CD4-positive, alpha-beta T cell (primary cell): ENCODE measurements around the gene NR1I3. TPM values are rescaled to one million over a fixed set of nuclear protein-coding genes. Genes with fewer than 3 reads are reported as not detected.

ENCODE experiments used
- ATAC-seq: fragments of 200-7000 bp; cut with Tn5 transposase; one replicate; pipeline ENCODE4 v1.10.0; 2022; ENCODE audit warnings: mild to moderate bottlenecking; ENCODE audit not compliant: poor library complexity
- CTCF ChIA-PET: fragments of 350-600 bp; sonication (Branson Sonifier 250); formaldehyde crosslinking; loops from one replicate; lab custom pipeline; 2021; ENCODE audit warnings: antibody characterized with exemption, inconsistent platforms; lab: Charles Lee
- POLR2A ChIA-PET: fragments of 350-600 bp; sonication (Branson Sonifier 250); formaldehyde crosslinking; loops from one replicate; lab custom pipeline; 2021; ENCODE audit warnings: antibody characterized with exemption, inconsistent platforms; lab: Charles Lee
- DNase-seq, 14 experiments: peaks; one replicate each; pipeline ENCODE4 v3.0.0-alpha.2; 2013 to 2020; ENCODE audit warnings: mixed read lengths in 2 of 14
- H3K27ac ChIP-seq, 2 donors: one replicate each; pipeline versions ENCODE4 v1.5.1 to v1.7.0; 2013; ENCODE audit warnings: low read length in 2 of 2, low read depth in 1 of 2, mild to moderate bottlenecking in 1 of 2
- H3K27me3 ChIP-seq, 2 experiments: 1 replicate in 1 of 2; 2 replicates in 1 of 2; pipeline versions ENCODE4 v1.6.1 to v1.7.0; 2013; ENCODE audit warnings: low read length in 2 of 2, control low read depth in 1 of 2, mild to moderate bottlenecking in 1 of 2, moderate library complexity in 1 of 2; ENCODE audit not compliant: insufficient read depth in 2 of 2, control insufficient read depth in 1 of 2
- H3K36me3 ChIP-seq: one replicate; pipeline ENCODE4 v1.6.1; 2013; ENCODE audit warnings: low read length, control low read depth; ENCODE audit not compliant: insufficient read depth
- H3K4me1 ChIP-seq: one replicate; pipeline ENCODE4 v1.6.1; 2013; ENCODE audit warnings: low read length, control low read depth; ENCODE audit not compliant: insufficient read depth
- H3K4me3 ChIP-seq: one replicate; pipeline ENCODE4 v1.5.1; 2013; ENCODE audit warnings: mild to moderate bottlenecking, low read length, moderate library complexity
- H3K9me3 ChIP-seq, 2 experiments: 1 replicate in 1 of 2; 2 replicates in 1 of 2; pipeline versions ENCODE4 v1.6.1 to v1.7.0; 2013; ENCODE audit warnings: low read length in 2 of 2, mild to moderate bottlenecking in 2 of 2, control low read depth in 1 of 2, moderate library complexity in 1 of 2; ENCODE audit not compliant: control insufficient read depth in 1 of 2, insufficient read depth in 1 of 2
- H3K27ac Mint-ChIP-seq: one replicate; pipeline ENCODE4 v1.8.0; 2020; ENCODE audit warnings: mixed read lengths
- H3K27me3 Mint-ChIP-seq: one replicate; pipeline ENCODE4 v1.8.0; 2021; ENCODE audit warnings: mixed read lengths
- H3K36me3 Mint-ChIP-seq: one replicate; pipeline ENCODE4 v1.8.0; 2021; ENCODE audit warnings: low read depth, mixed read lengths
- H3K4me1 Mint-ChIP-seq: one replicate; pipeline ENCODE4 v1.8.0; 2021; ENCODE audit warnings: low read depth, mixed read lengths
- H3K4me3 Mint-ChIP-seq: one replicate; pipeline ENCODE4 v1.8.0; 2020; ENCODE audit warnings: mild to moderate bottlenecking, mixed read lengths
- H3K9me3 Mint-ChIP-seq: one replicate; pipeline ENCODE4 v1.8.0; 2020; ENCODE audit warnings: mixed read lengths
- CTCF ChIP-seq: fragments of 200-600 bp; IDR thresholded peaks from one replicate; pipeline ENCODE4 v1.8.0; 2022; ENCODE audit warnings: antibody characterized with exemption, mild to moderate bottlenecking
- intact Hi-C, 2 experiments: fragments of 100-400 bp; cut with DNase I in 1 of 2; cut with micrococcal nuclease in 1 of 2; formaldehyde crosslinking; loops; one replicate each; pipeline versions ENCODE4 v1.15.1 to v1.9.0; 2023 to 2025; cut with DNase I, micrococcal nuclease
- total RNA-seq, 174 experiments: library from RNA in 2 of 174; stranded (reverse) in 2 of 174; gene quantifications; one replicate each; pipeline ENCODE4 v1.2.3 and lab custom pipeline; 2021 to 2026

NR1I3 gene
- total RNA-seq, 2 experiments from 2014 or later: not detected

- H3K4me1 ChIP-seq: peaks cover 86% of the 10 kb centered on the region
- peaks cover 69% of the 10 kb centered on the region for H3K4me1 Mint-ChIP-seq
- TF ChIP-seq CTCF: no peak
- ATAC-seq (no peak), DNase-seq (no peak)
- H3K9me3 ChIP-seq: no peaks in the 10 kb centered on the region
- H3K27ac ChIP-seq: no peak overlapping the region
- no peaks in the 10 kb centered on the region for H3K27me3 ChIP-seq
- no peaks in the 10 kb centered on the region for H3K27me3 Mint-ChIP-seq
- H3K36me3 Mint-ChIP-seq: no peaks in the 10 kb centered on the region
- intact Hi-C loops: no loop called here
- no peak overlapping the region for H3K4me3 Mint-ChIP-seq
- ChIA-PET CTCF (interaction anchor here (0.6 kb wide), 1 partner anchor 145 kb away, joined by 3 read pairs; no protein-coding TSS in a partner anchor), POLR2A (interaction anchor here (0.7 to 6.0 kb wide), 3 partner anchors 13 to 37 kb away, joined by 3 to 59 read pairs (median 4); partner anchors contain the start of genes NDUFS2, PPOX and TOMM40L)
- H3K27ac Mint-ChIP-seq: peak overlapping the region; percentile 37
- H3K4me3 ChIP-seq: no peak overlapping the region
- H3K9me3 Mint-ChIP-seq: no peaks in the 10 kb centered on the region
- no peaks in the 10 kb centered on the region for H3K36me3 ChIP-seq
These were observed 49.0 kb downstream of the NR1I3 start for GRCh38 chr1:161189036-161189435.

DNA sequence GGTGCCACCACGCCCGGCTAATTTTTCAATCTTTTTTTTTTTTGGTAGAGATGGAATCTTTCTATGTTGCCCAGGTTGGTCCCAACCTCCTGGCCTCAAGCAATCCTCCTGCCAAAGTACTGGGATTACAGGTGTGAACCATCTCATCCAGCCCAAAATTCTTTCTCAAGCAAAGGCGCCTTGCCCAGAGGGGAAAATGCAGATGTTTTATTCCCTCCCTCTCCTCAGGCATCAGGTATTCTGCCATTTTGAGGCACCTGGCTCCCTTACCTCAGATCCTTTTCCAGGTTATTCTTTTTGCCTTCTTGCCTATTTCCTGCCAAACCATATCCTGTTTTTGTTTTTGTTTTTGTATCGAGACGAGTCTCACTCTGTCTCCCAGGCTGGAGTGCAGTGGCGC is 49.6 kb downstream of the NR1I3 start:
- Mint-ChIP-seq H3K4me3 (no peak overlapping the region), H3K27ac (peak overlapping the region; percentile 37), H3K4me1 (peaks cover 74% of the 10 kb centered on the region), H3K9me3 (no peaks in the 10 kb centered on the region), H3K27me3 (no peaks in the 10 kb centered on the region), H3K36me3 (no peaks in the 10 kb centered on the region)
- H3K36me3 ChIP-seq: no peaks in the 10 kb centered on the region
- H3K27ac ChIP-seq: peak overlapping the region in 1 of 2 donors; percentile 33
- CTCF ChIA-PET: interaction anchor here (0.6 kb wide), 1 partner anchor 144 kb away, joined by 3 read pairs; no protein-coding TSS in a partner anchor
- no peaks in the 10 kb centered on the region for H3K9me3 ChIP-seq
- no peaks in the 10 kb centered on the region for H3K27me3 ChIP-seq
- H3K4me1 ChIP-seq: peaks cover 89% of the 10 kb centered on the region
- no peak overlapping the region for H3K4me3 ChIP-seq
- POLR2A ChIA-PET: interaction anchor here (1.1 to 6.0 kb wide), 2 partner anchors 13 to 37 kb away, joined by 3 to 59 read pairs; partner anchors contain the start of gene NDUFS2
- TF ChIP-seq CTCF: no peak
- DNase-seq (peak in 1 of 14 experiments; percentile 3), ATAC-seq (no peak)
- intact Hi-C loops: no loop called here

- peak overlapping the region; percentile 14 for H3K4me3 Mint-ChIP-seq
- H3K4me1 Mint-ChIP-seq: peaks cover 78% of the 10 kb centered on the region
- intact Hi-C loops: no loop called here
- ATAC-seq (no peak), DNase-seq (peak in 1 of 14 experiments; percentile 33)
- no peaks in the 10 kb centered on the region for H3K27me3 Mint-ChIP-seq
- ChIA-PET POLR2A (interaction anchor here (1.1 to 6.0 kb wide), 4 partner anchors 14 to 38 kb away, joined by 3 to 59 read pairs (median 16); partner anchors contain the start of genes NDUFS2, PPOX and TOMM40L), CTCF (interaction anchor here (0.6 to 1.7 kb wide), 2 partner anchors 10 to 18 kb away, joined by 4 to 6 read pairs; partner anchors contain the start of gene B4GALT3)
- peak overlapping the region; percentile 61 to 77 for H3K27ac ChIP-seq
- no peaks in the 10 kb centered on the region for H3K9me3 Mint-ChIP-seq
- H3K4me3 ChIP-seq: no peak overlapping the region
- H3K27ac Mint-ChIP-seq: peak overlapping the region; percentile 97
- no peak for TF ChIP-seq CTCF
- no peaks in the 10 kb centered on the region for H3K9me3 ChIP-seq
- no peaks in the 10 kb centered on the region for H3K27me3 ChIP-seq
- H3K36me3 Mint-ChIP-seq: no peaks in the 10 kb centered on the region
- no peaks in the 10 kb centered on the region for H3K36me3 ChIP-seq
- peaks cover 89% of the 10 kb centered on the region for H3K4me1 ChIP-seq
These were observed 50.7 kb downstream of the NR1I3 start for GRCh38 chr1:161187311-161187710.
